IPS-NIHi11 (cell line): ENCODE results near the gene KRTAP21-1.
"Not testable (repeated sequence)": the region's sequence is repeated elsewhere in the genome, so short reads cannot be mapped to it uniquely, and the experiment has no call there.

ENCODE experiments used
- DNase-seq: peaks from one replicate; pipeline ENCODE4 v3.0.0; 2012; ENCODE audit warnings: mixed read lengths, low spot score

KRTAP21-1 gene

DNA sequence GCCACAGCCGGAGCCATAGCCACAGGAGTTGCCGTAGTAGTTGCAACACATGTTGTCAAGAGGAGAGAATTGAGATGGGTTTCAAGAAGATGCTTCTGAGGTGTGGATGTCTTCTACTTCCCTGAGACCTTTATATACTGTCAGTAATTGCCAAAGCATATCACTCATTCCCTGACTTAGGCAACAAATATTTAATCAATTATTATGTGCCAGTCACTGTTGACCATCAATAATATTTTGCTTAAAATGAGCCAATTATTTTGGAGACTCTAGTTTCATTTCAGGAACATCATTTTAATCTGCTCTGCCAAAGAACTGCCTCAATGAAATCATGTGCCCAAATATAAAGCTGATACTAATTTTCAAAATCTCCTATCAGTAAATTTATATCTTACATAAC lies at the start of gene KRTAP21-1:
Gene KRTAP21-1, minus strand, starts transcription at position 101 of the 400 bp plus-strand sequence. Its CDS starts 50 bp downstream, at position 51.
- DNase-seq: not testable (repeated sequence)

DNA sequence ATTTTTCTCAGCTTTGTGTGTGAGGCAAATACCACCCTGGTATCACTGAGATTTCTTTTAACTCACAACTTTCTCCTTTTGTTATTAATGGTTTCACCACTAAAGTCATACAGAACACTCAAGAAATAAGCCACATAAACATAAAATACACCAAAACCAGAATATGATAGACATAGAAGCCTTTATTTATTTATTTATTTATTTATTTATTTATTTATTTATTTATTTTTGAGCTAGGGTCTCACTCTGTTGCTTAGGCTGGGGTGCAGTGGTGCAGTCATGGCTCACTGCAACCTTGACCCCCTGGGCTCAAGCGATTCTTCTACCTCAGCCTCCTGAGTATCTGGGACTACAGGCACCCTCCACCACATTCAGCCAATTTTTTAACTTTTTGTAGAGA lies 45.4 kb upstream of the KRTAP21-1 start:
- no peak for DNase-seq

DNA sequence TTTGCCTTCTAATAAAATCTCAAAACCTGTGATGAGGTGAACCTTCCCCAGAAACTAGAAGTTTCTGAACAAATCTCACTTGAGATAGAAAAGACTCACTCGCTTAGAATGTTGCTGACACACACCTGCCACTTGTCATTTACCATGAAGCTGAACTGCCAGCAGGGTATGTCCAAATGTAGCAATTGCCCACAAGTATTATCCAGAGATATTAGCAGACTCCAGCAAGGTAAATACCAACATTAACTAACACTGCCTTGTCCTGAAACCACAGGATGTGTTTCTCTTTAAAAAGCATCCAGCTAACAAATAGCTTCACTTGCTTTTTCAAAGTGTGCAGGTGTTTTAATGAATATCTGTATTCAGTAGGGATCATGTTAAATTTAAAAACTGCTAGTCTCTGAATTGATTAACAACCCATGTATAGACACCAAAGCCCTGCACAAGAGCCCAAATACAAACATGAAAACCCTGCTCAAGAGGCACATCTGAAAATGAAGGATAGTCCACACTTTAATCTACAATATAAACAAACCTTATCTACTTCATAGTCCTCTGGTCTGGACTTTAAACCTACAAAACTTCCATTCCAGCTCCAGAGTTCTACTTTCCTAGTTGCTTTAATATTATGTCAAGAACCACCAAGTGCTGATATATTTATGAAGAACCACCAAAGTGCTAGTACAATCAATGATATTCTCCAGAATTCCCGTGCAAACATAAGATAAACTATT lies 38.5 kb upstream of the KRTAP21-1 start:
- no peak for DNase-seq

DNA sequence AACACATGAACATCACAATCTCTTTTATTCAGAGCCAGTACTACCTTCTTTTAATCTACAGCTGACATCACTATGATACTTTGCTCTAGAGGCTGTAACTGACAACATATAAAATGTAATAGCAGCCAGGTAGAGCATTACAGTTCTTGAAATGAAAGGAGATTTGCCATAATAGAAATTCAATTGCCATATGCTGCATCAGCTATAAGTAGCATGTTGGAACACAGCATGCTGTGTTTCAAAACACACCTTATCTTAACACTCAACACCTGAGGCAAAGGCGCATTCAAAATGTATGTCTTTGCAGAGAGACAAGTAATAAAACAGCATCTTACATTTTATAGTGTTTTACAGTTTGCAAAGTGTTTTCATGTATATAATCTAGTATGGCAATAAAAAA lies 24.0 kb upstream of the KRTAP21-1 start:
- no peak for DNase-seq

DNA sequence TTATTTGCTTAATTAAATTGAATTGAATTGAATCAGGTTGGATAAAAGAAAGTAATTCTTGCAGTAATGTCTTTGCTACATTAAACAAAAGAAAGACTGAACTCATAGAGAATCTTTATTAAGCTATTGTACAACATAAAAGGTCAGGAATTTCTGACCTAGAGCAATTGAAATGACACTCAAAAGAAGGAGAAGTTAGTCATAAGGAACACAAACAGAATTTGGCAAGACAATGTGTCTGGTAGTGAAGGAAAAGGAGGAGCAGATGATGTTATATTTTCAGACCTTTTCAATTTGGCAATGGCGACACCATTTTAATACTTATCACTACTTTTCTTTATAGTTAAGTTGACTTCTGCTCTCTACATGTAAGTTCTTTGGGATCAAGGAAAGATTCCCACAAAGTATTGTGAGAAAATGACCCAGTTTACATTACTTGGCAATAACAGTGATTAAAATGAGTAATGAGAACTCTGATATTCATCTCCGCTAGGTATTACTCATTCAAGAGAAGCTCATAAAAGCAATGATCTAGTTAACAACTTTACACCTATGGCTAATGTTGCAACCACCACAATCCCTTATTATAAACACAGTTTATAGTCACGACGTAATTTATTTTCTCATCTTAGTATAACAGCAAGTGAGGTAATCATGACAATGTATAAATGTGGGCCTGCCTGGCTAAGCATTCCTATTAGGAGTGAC lies 14.7 kb upstream of the KRTAP21-1 start:
- no peak for DNase-seq

DNA sequence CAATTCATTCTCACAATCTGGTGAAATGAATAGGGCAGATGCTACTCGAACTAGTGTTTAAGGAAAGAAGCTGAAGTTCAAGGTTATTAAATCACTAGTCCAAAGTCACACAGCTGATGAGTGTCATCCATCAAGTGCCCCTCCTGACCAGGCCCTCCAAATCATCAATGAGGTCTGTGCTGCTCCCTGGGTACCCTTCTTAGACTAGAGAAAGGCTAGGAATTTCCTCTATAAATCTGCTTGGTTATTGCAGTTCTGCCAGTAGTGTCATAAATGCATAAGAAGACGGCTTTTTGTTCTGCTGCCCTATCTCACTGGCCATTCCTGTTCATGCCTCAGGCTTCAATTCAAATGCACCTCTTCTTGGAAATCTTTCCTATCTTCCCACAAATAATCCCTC lies 5.5 kb upstream of the KRTAP21-1 start:
- DNase-seq: no peak

DNA sequence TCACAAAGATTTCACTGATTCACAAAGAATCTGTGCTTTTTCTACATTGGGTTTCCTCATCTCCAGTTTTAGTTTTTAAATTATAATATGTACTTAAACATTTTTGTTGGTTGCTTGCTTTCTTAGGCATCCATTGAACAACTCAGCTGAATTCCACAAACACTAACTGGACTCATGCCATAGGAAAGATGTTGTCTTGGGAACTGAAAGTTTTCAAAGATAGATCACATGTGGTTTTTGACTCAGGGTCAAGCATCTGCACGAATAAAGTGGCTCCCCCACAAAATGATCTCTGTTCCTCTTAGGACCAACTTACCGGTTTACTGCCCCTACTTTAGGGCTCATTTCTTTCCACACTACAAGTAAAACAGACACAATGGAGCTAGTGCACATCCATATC lies 3.1 kb upstream of the KRTAP21-1 start:
- DNase-seq: no peak

DNA sequence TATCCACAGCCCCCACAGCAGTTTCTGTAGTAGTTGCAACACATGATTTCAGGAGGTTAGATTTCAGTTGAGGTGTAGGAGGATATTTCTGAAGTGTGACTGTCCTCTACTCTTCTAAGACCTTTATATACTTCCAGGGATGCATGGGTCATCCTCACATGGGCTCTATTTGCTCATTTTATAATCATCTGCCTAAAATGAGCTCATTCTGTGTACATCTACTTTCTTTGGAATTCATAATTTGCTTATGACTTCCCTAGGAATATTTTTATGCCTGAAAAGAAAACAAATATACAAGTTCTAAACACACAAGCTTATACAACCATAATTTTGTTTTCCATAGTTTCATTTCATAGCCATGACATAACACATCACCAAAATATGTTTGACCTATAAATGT lies 8.1 kb downstream of the KRTAP21-1 start, which contains the start of gene KRTAP21-2:
Gene KRTAP21-2, minus strand, starts transcription at position 101 of the 400 bp plus-strand sequence. Its CDS starts 57 bp downstream, at position 44.
- DNase-seq: no peak

DNA sequence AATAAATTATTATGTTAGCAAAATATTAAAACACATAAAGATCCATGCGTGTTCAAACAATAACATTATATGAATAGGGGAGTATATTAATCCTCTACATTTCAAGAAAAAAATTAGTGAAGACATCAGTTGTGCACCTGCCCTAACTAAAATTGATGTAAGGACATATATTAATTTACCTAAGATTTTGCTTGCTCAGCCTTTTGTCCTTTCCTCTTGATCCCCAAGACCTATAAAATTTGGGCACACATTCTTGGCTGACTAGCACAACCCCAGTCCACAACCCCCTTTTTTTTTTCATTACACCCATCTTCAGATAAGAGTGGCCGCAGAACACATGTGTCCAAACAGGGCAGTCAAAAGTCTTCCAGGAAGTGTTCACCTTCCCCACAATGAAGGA lies 14.8 kb downstream of the KRTAP21-1 start:
- DNase-seq: no peak

DNA sequence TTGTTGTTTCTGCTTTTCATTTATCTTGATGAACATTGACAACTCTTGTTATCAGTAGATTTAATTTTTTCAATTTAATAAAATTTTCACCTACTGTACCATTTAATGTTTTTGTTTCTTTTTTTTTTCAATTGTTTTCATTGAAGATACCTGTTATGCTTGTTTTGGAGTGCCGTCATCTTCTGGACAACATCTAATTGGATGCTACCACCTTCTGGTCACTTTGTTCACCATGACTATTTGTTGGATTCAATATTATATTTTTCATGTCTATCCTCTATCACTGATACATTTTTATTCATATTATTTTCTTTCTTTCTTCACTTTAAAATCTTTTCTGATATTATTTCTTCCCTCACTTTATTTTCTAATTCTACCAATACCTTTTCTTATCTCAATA lies 22.2 kb downstream of the KRTAP21-1 start:
- no peak for DNase-seq

DNA sequence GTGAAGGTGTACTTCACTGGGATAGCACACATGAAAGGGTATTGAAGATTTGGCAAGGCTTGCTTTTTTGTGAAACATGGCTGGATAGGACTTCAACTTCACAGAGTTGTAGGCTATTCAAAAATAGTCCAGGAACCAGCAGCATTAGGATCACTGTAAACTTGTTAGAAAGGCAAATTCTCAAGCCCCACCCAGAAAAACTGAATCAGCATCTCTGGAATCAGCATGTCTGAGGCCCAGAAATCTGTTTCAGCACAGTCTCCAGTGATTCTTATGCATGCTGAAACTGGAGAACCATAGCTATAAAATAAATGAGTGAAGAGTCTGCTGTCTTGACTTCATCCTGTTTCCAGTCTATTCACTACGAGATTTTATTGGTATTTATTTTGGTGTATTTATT lies 28.5 kb downstream of the KRTAP21-1 start:
- DNase-seq: no peak

DNA sequence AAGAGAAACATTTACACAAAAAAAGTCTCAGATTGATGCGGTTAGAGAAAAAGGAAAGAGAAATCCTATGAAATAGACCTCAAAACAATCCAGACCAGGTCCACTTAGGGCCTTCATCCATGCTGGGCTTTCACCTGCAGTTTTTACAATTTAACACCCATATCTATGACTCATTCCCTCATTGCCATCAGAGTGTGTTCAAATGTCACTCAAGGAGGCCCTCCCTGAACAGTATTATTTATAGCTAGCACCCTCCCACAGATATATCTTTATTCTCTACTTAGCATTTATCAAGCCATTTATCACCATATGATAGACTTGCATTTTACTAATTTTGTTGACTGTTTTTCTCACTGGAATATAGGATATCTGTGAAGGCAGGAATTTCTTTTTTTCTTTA lies 35.8 kb downstream of the KRTAP21-1 start:
- no peak for DNase-seq

DNA sequence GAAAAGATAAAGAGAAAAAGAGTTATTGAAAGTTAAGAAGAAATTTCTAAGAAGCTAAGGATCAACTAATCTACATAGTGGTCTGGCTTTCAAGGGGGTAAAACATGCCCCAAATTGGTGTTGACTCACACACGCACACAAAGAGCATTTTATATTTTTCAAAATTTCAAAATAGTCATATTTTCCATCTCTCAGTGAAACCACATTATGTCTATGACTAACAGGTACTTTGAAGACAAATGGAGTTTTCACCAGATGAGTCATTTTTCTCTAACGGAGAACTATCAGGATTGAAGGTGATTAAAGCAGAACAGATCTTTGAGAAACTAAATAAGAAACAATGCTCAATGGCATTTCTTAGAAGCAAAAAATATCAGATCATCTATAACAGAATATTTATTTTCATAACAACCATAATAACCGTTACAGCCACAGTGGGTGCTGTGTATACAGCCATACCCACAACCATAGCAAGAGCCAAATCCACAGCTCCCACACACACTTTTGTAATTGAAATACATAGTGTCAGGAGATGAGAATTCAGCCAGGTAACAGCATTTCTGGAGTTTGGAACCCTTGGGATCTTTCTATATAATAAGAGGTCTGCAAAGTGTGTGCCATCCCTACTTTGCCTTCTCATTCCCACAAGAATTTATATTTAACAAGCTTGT lies 36.9 kb downstream of the KRTAP21-1 start, which contains the start of gene KRTAP21-3:
Gene KRTAP21-3, minus strand, starts transcription at position 539 of the 671 bp plus-strand sequence. Its CDS starts 18 bp downstream, at position 521.
- no peak for DNase-seq

DNA sequence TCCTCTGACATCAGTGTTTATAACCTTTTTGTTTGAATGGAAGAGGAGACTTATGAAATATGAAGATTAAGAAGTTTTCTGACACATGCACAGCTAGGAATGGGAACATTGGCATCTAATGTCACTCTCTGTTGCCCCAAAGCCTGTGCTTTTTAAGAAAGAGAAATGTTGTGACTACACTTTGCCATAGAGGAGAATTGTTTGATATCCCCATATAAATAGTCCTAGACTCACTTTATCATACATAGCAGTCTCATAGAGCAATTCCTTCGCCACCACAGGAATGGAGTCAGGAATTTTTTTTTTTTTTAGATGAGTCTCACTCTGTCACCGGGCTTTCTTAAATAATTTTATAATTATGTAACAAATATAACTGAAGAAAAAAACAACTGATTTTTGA lies 38.1 kb downstream of the KRTAP21-1 start:
- no peak for DNase-seq

DNA sequence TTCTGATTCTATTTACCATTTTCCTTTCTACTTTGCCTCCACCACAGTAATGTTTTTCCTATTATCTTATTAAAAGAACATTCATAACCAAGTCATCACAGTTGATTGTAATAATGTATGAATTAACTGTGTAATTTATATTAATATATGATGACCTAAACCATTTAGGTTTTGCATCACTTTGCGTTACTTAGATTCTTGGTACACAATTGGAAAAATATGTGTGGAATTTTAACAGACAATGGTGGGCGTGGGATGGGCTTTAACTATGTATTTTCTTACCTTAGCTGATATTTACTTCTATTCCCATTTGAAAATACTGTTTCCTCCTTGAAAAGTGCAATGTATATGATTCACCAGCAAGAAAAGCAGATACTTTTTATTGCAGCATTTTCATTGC lies 40.3 kb downstream of the KRTAP21-1 start:
- DNase-seq: no peak

DNA sequence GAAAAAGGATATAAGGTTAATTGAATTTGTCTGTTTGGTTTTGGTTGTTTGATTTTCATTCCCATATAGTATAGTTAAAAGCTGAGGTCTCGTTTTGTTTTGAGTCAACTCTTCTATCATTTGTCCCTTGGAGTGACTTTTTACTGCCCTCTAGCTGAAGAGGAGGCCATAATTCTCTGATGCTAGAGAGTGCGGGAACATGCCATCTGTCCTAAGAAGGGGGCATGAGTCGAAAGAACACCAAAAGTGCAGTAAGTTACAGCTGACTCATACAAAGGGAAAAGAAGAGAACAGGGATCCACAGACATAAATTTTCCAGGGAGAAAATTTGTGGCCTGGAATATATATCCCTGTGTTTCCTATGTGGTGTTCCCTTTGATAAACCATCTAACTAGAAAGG lies 40.8 kb downstream of the KRTAP21-1 start:
- no peak for DNase-seq

DNA sequence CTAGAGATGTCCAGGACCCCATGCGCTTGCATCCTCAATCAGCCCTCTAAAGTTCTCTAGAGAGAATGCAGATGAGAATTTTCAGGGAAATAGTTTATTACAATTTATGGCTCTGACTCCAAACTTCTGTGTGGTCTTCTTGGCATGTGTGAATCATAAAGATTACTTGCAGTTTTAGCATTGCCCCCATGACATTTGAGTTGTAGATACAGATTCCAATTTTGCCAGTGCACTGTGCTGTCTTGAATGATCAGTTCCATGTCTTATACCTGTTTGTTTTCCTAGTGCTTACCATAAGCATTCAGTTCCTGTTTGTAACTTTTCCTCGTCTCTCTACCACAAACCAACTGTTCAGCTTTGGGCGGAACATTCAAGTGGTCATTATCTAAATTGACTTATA lies 41.5 kb downstream of the KRTAP21-1 start:
- no peak for DNase-seq

DNA sequence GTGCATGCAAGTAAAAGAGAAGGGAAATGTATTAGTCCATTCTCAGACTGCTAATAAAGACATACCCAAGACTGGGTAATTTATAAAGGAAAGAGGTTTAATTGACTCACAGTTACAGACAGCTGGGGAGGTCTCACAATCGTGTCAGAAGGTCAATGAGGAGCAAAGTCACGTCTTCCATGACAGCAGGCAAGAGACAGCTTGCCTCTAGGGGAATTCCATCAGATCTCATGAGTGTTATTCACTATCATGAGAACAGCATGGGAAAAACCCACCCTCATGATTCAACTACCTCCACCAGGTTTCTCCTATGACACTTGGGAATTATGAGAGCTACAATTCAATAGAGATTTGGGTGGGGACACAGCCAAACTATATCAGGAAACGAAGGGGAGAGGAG lies 44.7 kb downstream of the KRTAP21-1 start:
- DNase-seq: no peak

DNA sequence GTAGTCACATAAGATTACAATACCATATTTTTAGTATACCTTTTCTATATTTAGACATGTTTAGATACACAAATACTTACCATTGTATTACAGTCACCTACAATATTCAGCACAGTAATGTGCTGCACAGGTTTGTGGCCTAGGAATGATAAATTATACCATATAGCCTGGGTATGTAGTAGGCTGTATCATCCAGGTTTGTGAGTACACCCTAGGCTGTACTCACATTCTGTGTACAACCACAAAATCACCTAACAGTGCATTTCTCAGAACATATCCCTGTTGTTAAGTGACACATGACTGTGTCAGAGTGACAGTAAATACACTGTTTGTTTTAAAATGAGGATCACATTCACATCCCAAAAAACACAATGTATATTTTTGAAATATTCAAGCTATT lies 47.8 kb downstream of the KRTAP21-1 start:
- DNase-seq: no peak
